Memory B cell (primary cell): Measurements from ENCODE around the gene GRN.

Experiments
- ATAC-seq: fragments of 150-1000 bp; cut with Tn5 transposase; 2 replicates; pipeline ENCODE4 v1.10.0; 2021; ENCODE audit warnings: low read depth, mild to moderate bottlenecking, moderate library complexity
- DNase-seq, 2 donors: peaks; one replicate each; pipeline ENCODE4 v3.0.0; 2022; ENCODE audit warnings: low spot score in 2 of 2
- H3K27ac Mint-ChIP-seq: one replicate; pipeline ENCODE4 v1.8.0; 2022; ENCODE audit warnings: mild to moderate bottlenecking, moderate library complexity, mixed read lengths
- H3K27me3 Mint-ChIP-seq: one replicate; pipeline ENCODE4 v1.8.0; 2022; ENCODE audit warnings: mixed read lengths
- H3K36me3 Mint-ChIP-seq: one replicate; pipeline ENCODE4 v1.8.0; 2022; ENCODE audit warnings: mild to moderate bottlenecking, mixed read lengths
- H3K4me1 Mint-ChIP-seq: one replicate; pipeline ENCODE4 v1.8.0; 2022; ENCODE audit warnings: mixed read lengths
- H3K4me3 Mint-ChIP-seq: one replicate; pipeline ENCODE4 v1.8.0; 2022; ENCODE audit warnings: mild to moderate bottlenecking, moderate library complexity, mixed read lengths
- H3K9me3 Mint-ChIP-seq: one replicate; pipeline ENCODE4 v1.8.0; 2022; ENCODE audit warnings: mixed read lengths

The GRN gene

DNA sequence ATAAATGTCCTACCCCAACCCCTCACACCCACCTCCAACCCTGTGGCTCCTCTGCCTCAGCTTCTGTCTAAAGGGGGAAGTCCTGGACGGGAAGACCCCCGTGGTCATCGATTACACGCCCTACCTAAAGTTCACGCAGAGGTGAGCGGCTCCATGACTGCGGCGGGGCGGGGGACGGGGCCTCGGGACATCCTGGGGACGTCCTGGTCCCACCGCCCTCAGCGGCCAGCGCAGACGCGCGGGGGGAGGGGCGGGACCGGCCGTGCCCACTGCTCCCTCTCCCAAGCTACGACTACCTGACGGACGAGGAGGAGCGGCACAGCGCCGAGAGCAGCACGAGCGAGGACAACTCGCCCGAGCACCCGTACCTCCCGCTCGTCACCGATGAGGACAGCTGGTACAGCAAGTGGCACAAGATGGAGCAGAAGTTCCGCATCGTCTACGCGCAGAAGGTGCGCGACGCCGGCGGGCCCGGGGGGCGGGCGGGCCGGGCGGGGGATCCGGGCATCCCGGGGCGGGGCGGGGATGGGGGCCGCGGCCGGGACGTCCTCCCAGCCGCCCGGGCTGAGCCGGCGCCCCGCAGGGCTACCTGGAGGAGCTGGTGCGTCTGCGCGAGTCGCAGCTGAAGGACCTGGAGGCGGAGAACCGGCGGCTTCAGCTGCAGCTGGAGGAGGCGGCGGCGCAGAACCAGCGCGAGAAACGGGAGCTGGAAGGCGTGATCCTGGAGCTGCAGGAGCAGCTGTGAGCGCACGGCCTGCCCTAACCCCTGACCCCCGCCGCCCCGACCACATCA is 30.0 kb upstream of the GRN start:
- H3K9me3 Mint-ChIP-seq: peaks cover 4% of the 10 kb centered on the region
- H3K4me3 Mint-ChIP-seq: peak overlapping the region; percentile 82
- ATAC-seq: peak; percentile 66
- peaks cover 30% of the 10 kb centered on the region for H3K27me3 Mint-ChIP-seq
- no peak overlapping the region for H3K27ac Mint-ChIP-seq
- peaks cover 9% of the 10 kb centered on the region for H3K36me3 Mint-ChIP-seq
- peak in 1 of 2 donors; percentile 46 for DNase-seq
- peaks cover 14% of the 10 kb centered on the region for H3K4me1 Mint-ChIP-seq

DNA sequence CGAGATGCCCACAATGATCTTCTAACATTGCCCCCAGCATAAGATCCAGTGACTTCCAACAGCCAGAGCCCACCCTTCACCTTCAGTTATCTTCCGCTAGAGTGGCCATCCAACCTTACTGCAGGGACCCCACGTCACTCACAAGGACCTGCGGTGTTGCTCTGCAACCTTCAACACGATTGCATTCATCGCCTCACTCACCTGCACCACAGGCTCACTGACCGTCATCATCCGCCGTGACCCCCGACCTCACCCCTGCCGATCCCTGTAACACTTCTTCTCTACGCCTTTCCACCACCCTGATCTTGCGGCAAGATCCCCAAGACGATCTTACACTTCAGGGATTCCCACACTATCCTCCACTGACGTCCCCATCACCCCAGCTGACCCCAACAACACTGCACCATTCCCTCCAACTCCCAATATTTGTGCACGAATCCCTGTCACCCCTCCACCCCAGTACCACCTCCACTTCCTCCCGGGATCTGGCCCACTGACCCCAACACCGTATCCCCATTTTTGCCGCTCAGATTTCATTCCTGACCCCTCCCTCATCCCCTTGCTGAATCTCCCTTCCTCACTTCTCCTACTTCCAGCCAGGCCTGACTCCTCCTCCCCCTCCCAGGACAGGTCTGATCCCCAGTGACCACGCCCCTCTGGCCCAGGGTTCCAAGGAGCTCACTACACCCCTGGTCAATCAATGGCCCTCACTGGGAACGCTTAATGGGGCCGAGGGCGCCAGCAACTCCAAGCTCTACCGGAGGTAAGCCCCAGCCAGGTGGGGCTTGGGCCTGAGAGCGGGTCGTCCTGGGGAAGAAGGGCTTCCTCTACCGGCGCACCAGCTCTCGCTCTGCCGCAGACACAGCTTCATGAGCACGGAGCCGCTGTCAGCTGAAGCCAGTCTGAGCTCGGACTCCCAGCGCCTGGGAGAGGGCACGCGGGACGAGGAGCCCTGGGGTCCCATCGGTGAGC is 29.1 kb upstream of the GRN start:
- Mint-ChIP-seq H3K36me3 (peaks cover 11% of the 10 kb centered on the region), H3K4me3 (peak overlapping the region; percentile 82), H3K4me1 (peaks cover 10% of the 10 kb centered on the region), H3K27ac (peak overlapping the region; percentile 28), H3K9me3 (peaks cover 4% of the 10 kb centered on the region), H3K27me3 (peaks cover 28% of the 10 kb centered on the region)
- no peak for DNase-seq
- no peak for ATAC-seq

DNA sequence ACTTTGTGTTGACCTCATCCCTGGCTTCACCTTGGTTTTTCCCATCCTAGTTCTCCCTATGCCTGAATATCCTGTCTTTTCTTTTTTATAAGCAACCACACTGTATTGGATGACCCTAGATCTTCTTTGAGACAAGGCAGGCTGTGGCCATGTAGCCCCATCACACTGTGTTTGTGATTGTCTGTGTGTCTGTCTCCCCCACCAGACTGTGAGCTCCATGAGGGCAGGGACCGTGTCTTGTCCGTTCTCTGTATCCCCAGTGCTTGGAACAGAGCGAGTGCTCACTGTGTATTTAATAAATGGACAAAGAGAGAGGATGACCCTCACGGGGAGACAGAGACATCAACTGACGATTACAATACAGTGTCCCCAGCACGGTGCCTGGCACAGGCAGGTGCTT is 27.6 kb upstream of the GRN start:
- Mint-ChIP-seq H3K27ac (no peak overlapping the region), H3K9me3 (peaks cover 4% of the 10 kb centered on the region), H3K27me3 (peaks cover 26% of the 10 kb centered on the region), H3K4me1 (peaks cover 12% of the 10 kb centered on the region), H3K4me3 (no peak overlapping the region), H3K36me3 (peaks cover 17% of the 10 kb centered on the region)
- ATAC-seq (no peak), DNase-seq (no peak)

DNA sequence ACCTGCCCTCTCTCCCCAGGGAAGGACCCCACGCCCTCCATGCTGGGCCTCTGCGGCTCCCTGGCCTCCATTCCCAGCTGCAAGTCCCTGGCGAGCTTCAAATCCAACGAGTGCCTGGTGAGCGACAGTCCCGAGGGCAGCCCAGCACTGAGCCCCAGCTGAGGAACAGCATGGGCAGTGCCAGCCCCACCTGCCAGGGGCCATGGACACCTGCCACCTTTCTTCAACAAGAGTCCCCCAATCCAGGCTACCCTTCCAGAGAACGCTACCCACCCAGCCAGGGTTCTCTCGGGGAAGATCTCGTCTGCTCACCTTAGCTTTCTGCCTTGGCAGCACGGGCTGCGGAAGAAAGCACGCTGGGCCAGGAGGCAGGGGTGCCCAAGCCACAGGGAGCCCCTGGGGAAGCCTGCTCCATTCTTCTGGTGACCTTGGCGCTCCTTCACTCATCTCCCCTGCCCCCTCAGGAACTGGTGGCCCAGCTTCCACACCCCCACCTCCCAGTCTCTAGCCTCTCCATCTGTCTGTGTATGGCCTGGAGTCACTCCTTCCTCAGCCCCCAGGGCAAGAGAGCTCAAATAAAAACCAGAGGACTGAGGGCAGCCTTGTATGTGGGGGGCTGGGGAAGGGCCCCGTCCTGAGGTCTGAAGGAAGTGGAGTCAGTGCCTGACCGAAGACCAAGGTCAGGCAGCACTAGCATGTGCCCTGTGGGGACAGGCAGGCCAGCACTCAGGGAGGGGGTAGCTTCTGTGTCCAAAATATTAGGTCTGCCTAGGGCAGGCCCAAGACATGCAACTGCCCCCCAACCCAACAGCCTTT is 26.8 kb upstream of the GRN start:
- Mint-ChIP-seq H3K36me3 (peaks cover 17% of the 10 kb centered on the region), H3K4me3 (no peak overlapping the region), H3K27ac (no peak overlapping the region)

DNA sequence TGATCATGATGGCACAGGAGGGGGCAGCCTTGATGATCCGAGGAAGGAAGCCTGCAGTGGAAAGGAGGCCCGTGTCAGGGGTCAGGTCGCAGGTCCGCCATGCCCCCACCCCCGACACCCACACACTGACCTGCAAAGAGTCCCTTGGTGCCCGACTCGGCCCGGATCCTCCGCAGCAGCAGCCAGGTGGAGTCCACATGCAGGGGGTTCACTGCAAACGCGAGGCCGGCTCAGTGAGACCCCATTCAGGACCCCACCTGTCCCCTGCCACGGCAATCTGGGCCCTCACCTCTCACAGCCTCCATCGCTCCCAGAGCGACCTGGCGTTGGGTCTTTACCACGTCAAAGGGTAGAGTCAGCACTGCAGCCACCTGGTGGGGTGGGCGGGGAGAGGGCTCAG is 25.0 kb upstream of the GRN start:
- Mint-ChIP-seq H3K9me3 (peaks cover 4% of the 10 kb centered on the region), H3K27me3 (peaks cover 17% of the 10 kb centered on the region), H3K4me3 (no peak overlapping the region), H3K4me1 (peaks cover 20% of the 10 kb centered on the region), H3K36me3 (peaks cover 15% of the 10 kb centered on the region), H3K27ac (no peak overlapping the region)
- ATAC-seq (no peak), DNase-seq (no peak)

More for the DNA sequence above, 26.8 kb upstream of the GRN start:
- peaks cover 4% of the 10 kb centered on the region for H3K9me3 Mint-ChIP-seq
- no peak for ATAC-seq
- peaks cover 24% of the 10 kb centered on the region for H3K27me3 Mint-ChIP-seq
- H3K4me1 Mint-ChIP-seq: peaks cover 12% of the 10 kb centered on the region
- no peak for DNase-seq

DNA sequence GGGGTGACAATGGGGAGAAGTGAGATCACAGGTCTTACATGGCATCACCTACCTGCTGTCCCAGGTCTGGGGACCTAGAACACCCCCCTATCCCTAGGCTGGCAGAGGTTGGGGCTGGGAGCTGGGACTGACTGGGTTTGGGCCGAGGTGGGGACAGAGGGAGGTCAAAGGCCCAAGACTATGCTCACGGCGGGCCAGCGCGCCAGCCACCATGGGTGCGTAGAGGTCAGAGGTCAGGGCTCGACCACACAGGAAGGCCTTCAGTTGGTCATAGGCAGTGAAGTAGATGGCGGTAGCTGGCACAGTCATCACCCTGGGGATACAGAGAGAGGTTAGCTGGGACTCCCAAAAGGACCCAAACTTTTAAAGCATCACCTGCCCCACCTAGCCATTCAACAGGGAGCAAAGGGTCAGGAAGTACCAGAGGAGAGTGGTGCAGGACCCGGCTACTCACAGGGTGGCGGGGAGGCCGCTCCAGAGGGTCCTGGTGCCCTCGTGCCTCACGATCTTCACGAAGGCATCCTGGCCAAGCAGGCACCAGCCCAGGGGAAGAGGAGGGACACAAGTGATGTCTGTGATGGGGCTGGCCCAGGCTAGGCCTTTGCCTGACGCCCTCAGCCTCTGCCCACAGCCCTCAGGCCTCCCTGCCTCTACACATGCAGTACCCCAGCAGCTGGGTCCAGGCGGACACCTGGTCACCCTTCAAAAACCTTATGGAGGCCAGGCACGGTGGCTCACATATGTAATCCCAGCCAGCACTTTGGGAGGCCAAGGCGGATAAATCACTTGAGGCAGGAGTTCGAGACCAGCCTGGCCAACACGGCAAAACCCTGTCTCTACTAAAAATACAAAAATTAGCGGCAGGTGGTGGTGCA is 23.6 kb upstream of the GRN start:
- Mint-ChIP-seq H3K9me3 (peaks cover 4% of the 10 kb centered on the region), H3K4me1 (peaks cover 14% of the 10 kb centered on the region), H3K4me3 (no peak overlapping the region), H3K27ac (no peak overlapping the region), H3K27me3 (peaks cover 8% of the 10 kb centered on the region), H3K36me3 (peaks cover 15% of the 10 kb centered on the region)
- ATAC-seq (no peak), DNase-seq (no peak)

DNA sequence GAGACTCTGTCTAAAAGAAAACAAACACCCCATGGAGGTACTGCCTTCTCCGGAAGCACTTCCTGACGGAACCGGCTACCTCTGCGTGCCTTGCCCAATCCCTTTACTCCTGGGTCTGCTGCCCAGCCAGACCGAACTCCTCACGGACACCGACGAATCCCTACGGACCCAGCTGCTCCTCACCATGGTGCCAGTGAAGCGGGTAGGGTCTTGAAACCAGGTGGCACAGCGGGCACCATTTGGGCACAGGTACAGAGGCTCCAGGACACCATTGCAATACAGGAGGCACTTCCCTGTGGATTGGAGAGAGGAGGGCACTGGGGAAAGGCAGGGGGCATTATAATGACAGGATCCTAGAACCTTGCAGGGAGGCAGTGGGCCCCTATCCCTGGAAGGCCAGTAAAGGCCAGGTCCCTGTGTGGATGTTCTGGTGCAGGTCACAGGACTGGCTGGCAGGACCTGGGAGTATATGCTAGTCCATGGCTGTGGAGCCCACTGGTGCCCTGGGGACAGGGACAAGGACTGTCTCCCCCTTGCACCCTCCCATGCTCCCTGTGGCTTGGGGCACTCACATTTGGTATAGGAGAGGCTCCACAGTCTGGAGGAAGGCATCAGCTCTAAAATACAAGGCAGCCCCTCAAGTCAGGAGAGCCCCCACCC is 22.7 kb upstream of the GRN start:
- no peak overlapping the region for H3K27ac Mint-ChIP-seq
- peaks cover 3% of the 10 kb centered on the region for H3K9me3 Mint-ChIP-seq
- H3K36me3 Mint-ChIP-seq: peaks cover 15% of the 10 kb centered on the region
- H3K4me1 Mint-ChIP-seq: peaks cover 16% of the 10 kb centered on the region
- peaks cover 6% of the 10 kb centered on the region for H3K27me3 Mint-ChIP-seq
- ATAC-seq (no peak), DNase-seq (no peak)
- peak overlapping the region; percentile 29 for H3K4me3 Mint-ChIP-seq

DNA sequence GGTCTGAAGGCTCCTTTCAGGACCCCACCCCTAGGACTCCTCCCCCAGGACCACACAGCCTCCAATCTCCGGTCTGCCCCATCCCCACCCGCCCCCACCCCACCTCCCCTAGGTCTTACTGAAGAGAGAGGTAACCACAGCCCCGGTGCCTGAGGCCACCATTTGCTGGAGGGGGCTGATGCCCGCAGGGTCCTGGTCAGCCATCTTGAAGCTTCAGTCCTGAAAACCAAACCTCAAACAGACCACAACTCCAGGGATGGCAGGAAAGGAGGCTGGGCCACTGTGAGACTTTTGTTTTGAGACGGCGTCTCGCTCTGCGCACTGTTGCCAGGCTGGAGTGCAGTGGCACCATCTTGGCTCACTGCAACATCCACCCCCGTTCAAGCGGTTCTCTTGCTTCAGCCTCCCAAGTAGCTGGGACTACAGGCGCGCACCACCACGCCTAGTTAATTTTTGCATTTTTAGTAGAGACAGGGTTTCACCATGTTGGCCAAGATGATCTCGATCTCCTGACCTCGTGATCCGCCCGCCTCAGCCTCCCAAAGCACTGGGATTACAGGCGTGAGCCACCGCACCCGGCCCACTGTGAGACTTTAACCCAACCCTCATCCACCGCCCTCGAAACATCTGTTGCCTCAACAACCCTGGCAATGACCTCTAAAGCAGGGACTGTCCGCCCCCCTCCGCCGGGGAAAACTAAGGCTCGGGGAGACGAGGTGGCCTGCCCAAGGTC is 21.6 kb upstream of the GRN start:
- DNase-seq (no peak), ATAC-seq (no peak)
- Mint-ChIP-seq H3K4me3 (peak overlapping the region; percentile 96), H3K36me3 (peaks cover 13% of the 10 kb centered on the region), H3K27me3 (peaks cover under 1% of the 10 kb centered on the region), H3K4me1 (peaks cover 16% of the 10 kb centered on the region), H3K9me3 (no peaks in the 10 kb centered on the region), H3K27ac (peak overlapping the region; percentile 41)

DNA sequence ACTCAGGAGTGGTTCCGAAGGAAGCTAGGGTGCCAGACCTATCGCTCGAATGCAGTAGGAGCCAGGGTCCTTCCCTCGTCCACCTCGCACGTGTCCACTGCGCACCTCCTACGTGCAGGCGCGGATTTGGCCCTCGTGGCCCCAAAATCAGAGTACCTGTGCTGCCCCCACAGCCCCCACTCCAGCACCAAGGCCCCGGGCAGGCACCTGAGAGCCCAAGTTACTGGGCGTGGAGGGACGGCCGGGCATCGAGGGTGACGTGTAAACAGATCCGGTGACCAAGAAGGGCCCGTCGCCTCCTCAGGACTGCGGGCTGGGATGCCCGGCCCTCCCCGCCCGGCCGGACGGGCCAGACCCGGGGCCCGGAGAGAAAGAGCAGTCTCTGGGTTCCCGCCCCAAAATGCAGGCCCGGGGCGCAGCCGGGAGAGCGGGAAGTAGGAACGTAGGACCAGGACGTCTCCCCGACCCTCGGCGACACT is 21.0 kb upstream of the GRN start:
- ATAC-seq (no peak), DNase-seq (no peak)
- Mint-ChIP-seq H3K9me3 (no peaks in the 10 kb centered on the region), H3K27me3 (no peaks in the 10 kb centered on the region), H3K4me1 (peaks cover 16% of the 10 kb centered on the region), H3K4me3 (peak overlapping the region; percentile 96), H3K36me3 (peaks cover 13% of the 10 kb centered on the region), H3K27ac (peak overlapping the region; percentile 41)

DNA sequence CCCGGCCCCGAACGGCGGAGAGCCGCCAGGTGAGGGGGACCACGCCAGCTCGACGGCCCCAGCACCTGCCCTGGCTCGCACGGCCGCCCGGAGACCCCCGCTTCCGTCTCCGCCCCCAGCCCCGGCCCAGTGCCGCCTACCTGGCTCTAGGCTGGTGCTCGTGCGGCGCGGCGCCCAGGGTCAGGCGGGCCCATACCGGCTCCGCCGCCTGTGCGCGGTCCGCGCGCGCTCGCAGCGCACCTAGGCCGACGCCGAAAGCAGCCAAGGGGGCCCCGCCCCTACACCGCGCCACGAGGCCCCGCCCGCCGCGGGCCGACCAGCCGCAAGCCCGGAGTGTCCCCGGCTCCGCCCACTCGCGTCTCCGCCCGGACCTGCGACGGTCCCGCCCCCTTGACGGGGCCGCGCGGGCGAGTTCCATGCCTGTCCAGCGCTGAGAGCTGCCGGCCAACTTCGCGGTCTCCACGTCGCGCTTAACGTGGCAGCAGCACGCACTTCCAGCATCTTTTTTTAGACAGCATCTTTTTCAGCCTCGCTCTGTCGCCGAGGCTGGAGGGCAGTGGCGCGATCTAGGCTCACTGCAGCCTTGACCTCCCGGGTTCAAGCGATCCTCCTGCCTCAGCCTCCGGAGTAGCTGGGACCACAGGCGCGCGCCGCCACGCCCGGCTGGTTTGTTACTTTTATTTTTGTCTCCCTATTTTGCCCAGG is 20.4 kb upstream of the GRN start, which contains the start of gene SLC25A39:
TSS of gene SLC25A39 (minus strand) at position 253 of the 705 bp plus-strand sequence. CDS start 1,261 bp downstream, outside the sequence.
- H3K27ac Mint-ChIP-seq: peak within 1 kb of the TSS; percentile 99
- no peaks in the 10 kb centered on the region for H3K9me3 Mint-ChIP-seq
- peaks cover 16% of the 10 kb centered on the region for H3K4me1 Mint-ChIP-seq

DNA sequence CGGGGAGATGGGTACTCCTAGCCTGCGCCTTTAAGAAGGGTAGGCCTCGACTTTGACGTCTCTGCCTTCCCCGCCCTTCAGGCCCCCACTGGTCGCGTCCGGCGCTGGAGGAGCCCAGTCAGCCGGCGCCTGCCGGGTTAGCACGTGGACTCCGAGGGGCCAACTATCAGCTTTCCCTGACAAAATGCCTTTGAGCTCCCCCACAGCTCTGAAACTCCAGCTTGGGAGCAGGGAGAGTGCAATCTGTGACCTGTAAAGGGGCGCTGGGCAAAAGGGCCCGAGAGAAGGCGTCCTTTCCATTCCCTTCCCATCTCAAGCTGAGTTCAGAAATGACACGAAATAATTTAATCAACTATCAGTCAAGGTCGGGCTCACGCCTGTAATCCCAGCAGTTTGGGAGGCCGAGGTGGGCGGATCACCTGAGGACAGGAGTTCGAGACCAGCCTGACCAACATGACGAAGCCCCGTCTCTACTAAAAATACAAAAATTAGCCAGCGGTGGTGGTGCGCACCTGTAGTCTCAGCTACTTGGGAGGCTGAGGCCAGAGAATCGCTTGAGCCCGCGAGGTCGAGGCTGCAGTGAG is 18.1 kb upstream of the GRN start:
- H3K27me3 Mint-ChIP-seq: no peaks in the 10 kb centered on the region
- H3K4me1 Mint-ChIP-seq: peaks cover 23% of the 10 kb centered on the region
- DNase-seq (peak; percentile 81 to 90), ATAC-seq (peak; percentile 68)
- H3K9me3 Mint-ChIP-seq: no peaks in the 10 kb centered on the region
- peaks cover 2% of the 10 kb centered on the region for H3K36me3 Mint-ChIP-seq
- peak overlapping the region; percentile 73 for H3K4me3 Mint-ChIP-seq
- peak overlapping the region; percentile 99 for H3K27ac Mint-ChIP-seq

More for the DNA sequence above, 20.4 kb upstream of the GRN start, which contains the start of gene SLC25A39:
- H3K36me3 Mint-ChIP-seq: peaks cover 8% of the 10 kb centered on the region
- peak; percentile 63 for ATAC-seq
- H3K27me3 Mint-ChIP-seq: no peaks in the 10 kb centered on the region
- H3K4me3 Mint-ChIP-seq: peak within 1 kb of the TSS; percentile 96
- peak; percentile 96 to 98 for DNase-seq
